IPS-18a (cell line): ENCODE measurements around the gene TENT4A.

Experiments
- H3K27ac ChIP-seq: one replicate; pipeline ENCODE4 v1.5.1; 2013; ENCODE audit warnings: low read length
- H3K27me3 ChIP-seq: one replicate; pipeline ENCODE4 v1.6.1; 2013; ENCODE audit warnings: mild to moderate bottlenecking, low read length; ENCODE audit not compliant: control insufficient read depth, insufficient read depth
- H3K36me3 ChIP-seq: one replicate; pipeline ENCODE4 v1.6.1; 2013; ENCODE audit warnings: low read depth, low read length; ENCODE audit not compliant: control insufficient read depth
- H3K4me1 ChIP-seq: one replicate; pipeline ENCODE4 v1.6.1; 2013; ENCODE audit warnings: low read depth, low read length; ENCODE audit not compliant: control insufficient read depth
- H3K4me3 ChIP-seq: one replicate; pipeline ENCODE4 v1.5.1; 2013; ENCODE audit warnings: low read length
- H3K9ac ChIP-seq: one replicate; pipeline ENCODE4 v1.6.1; 2013; ENCODE audit warnings: mild to moderate bottlenecking, low read length, moderate library complexity
- H3K9me3 ChIP-seq: one replicate; pipeline ENCODE4 v1.6.1; 2013; ENCODE audit warnings: low read depth, low read length; ENCODE audit not compliant: control insufficient read depth

TENT4A gene

GRCh38 chr5:6803981-6804550 is 90.8 kb downstream of the TENT4A start:
- H3K9me3 ChIP-seq: no peaks in the 10 kb centered on the region
- H3K27ac ChIP-seq: no peak overlapping the region
- H3K4me3 ChIP-seq: no peak overlapping the region
- H3K4me1 ChIP-seq: no peaks in the 10 kb centered on the region
- H3K27me3 ChIP-seq: no peaks in the 10 kb centered on the region
- no peaks in the 10 kb centered on the region for H3K36me3 ChIP-seq
- H3K9ac ChIP-seq: no peak overlapping the region

GRCh38 chr5:6804766-6805501 is 91.7 kb downstream of the TENT4A start:
- H3K27ac ChIP-seq: no peak overlapping the region
- no peaks in the 10 kb centered on the region for H3K36me3 ChIP-seq
- no peaks in the 10 kb centered on the region for H3K27me3 ChIP-seq
- no peak overlapping the region for H3K9ac ChIP-seq
- no peak overlapping the region for H3K4me3 ChIP-seq
- no peaks in the 10 kb centered on the region for H3K9me3 ChIP-seq
- no peaks in the 10 kb centered on the region for H3K4me1 ChIP-seq

GRCh38 chr5:6805841-6806240 is 92.6 kb downstream of the TENT4A start:
- Histone ChIP-seq H3K27ac (no peak overlapping the region), H3K27me3 (no peaks in the 10 kb centered on the region), H3K4me1 (no peaks in the 10 kb centered on the region), H3K9me3 (no peaks in the 10 kb centered on the region), H3K9ac (no peak overlapping the region), H3K4me3 (no peak overlapping the region), H3K36me3 (no peaks in the 10 kb centered on the region)
